NOMO-1 treated with DMSO at 0.1 percent for 48 hours (cell line): ENCODE data around the gene SLC39A1.

ENCODE experiments used
- DNase-seq: peaks from one replicate; lab custom pipeline; 2025; ENCODE audit not compliant: unreplicated experiment; lab: John Stamatoyannopoulos, UW

SLC39A1 gene

GRCh38 chr1:153977250-153978240 lies 14.2 kb upstream of the SLC39A1 start, which contains the start of gene JTB:
Gene JTB, minus strand, starts transcription at chr1:153977674. Its CDS starts 422 bp downstream, at chr1:153977252.
- peak; percentile 79 for DNase-seq

GRCh38 chr1:153976819-153977249 lies 13.5 kb upstream of the SLC39A1 start:
- DNase-seq = no peak

- DNase-seq = no peak
Measured at GRCh38 chr1:153973525-153973924, 10.2 kb upstream of the SLC39A1 start.

GRCh38 chr1:153973071-153973470 lies 9.7 kb upstream of the SLC39A1 start:
- DNase-seq = no peak

GRCh38 chr1:153970346-153970745 lies 7.0 kb upstream of the SLC39A1 start:
- DNase-seq = no peak

GRCh38 chr1:153968972-153969371 lies 5.6 kb upstream of the SLC39A1 start:
- no peak for DNase-seq

- DNase-seq = no peak
Measured at GRCh38 chr1:153968408-153968807, 5.1 kb upstream of the SLC39A1 start.

GRCh38 chr1:153968000-153968363 lies 4.6 kb upstream of the SLC39A1 start:
- DNase-seq = no peak

- DNase-seq = peak; percentile 99
Measured at GRCh38 chr1:153967107-153967999, 4.0 kb upstream of the SLC39A1 start, which contains the start of gene CREB3L4. Gene CREB3L4, plus strand, starts transcription at chr1:153967902. Its CDS starts 624 bp downstream, at chr1:153968526.

GRCh38 chr1:153963850-153964331 lies 554 bp upstream of the SLC39A1 start:
- no peak for DNase-seq

- no peak for DNase-seq
Measured at GRCh38 chr1:153962088-153963029, 978 bp downstream of the SLC39A1 start.

- no peak for DNase-seq
Measured at GRCh38 chr1:153961421-153961820, 1.9 kb downstream of the SLC39A1 start.

GRCh38 chr1:153960206-153960605 lies 3.1 kb downstream of the SLC39A1 start:
- no peak for DNase-seq

GRCh38 chr1:153959454-153959853 lies 3.9 kb downstream of the SLC39A1 start:
- no peak for DNase-seq

- no peak for DNase-seq
Measured at GRCh38 chr1:153958961-153959260, 4.4 kb downstream of the SLC39A1 start.

- DNase-seq = peak; percentile 99
Measured at GRCh38 chr1:153958111-153958960, 5.0 kb downstream of the SLC39A1 start, which contains the start of gene CRTC2. Gene CRTC2, minus strand, starts transcription at chr1:153958612. Its CDS starts 115 bp downstream, at chr1:153958497.

GRCh38 chr1:153957744-153958110 lies 5.6 kb downstream of the SLC39A1 start:
- DNase-seq = peak; percentile 37

GRCh38 chr1:153956997-153957715 lies 6.2 kb downstream of the SLC39A1 start:
- no peak for DNase-seq

- no peak for DNase-seq
Measured at GRCh38 chr1:153954826-153955225, 8.5 kb downstream of the SLC39A1 start.
